Peyer's patch (tissue), 4 donors: ENCODE data around the gene RASAL2. TPM values are rescaled to one million over a fixed set of nuclear protein-coding genes. Genes with fewer than 3 reads are reported as not detected.

ENCODE experiments used
- DNase-seq, 3 donors: peaks; one replicate each; pipeline ENCODE4 v3.0.0-alpha.2; 2017 to 2019
- H3K27ac ChIP-seq, 4 donors: fragments of 200-600 bp; sonication (generic); one replicate each; pipeline ENCODE4 v1.5.1; 2016 to 2019
- H3K27me3 ChIP-seq, 2 donors: fragments of 200-600 bp; sonication (generic); one replicate each; pipeline ENCODE4 v1.5.1; 2019
- H3K36me3 ChIP-seq, 3 donors: fragments of 200-600 bp; sonication (generic); one replicate each; pipeline ENCODE4 v1.5.1; 2016 to 2019
- H3K4me1 ChIP-seq, 4 donors: fragments of 200-600 bp; sonication (generic); one replicate each; pipeline ENCODE4 v1.5.1; 2016 to 2019
- H3K4me3 ChIP-seq, 4 donors: fragments of 200-600 bp; sonication (generic); 1 replicate in 3 of 4; 2 replicates in 1 of 4; pipeline ENCODE4 v1.5.1; 2016 to 2019; ENCODE audit warnings: mild to moderate bottlenecking in 1 of 4
- H3K9me3 ChIP-seq, 4 donors: fragments of 200-600 bp; sonication (generic); one replicate each; pipeline ENCODE4 v1.5.1; 2016 to 2019; ENCODE audit warnings: mild to moderate bottlenecking in 1 of 4
- CTCF ChIP-seq, 6 experiments: fragments of 450-650 bp in 4 of 6; fragments of 200-600 bp in 2 of 6; sonication (generic) in 1 of 6; IDR thresholded peaks; one replicate each; pipeline ENCODE4 v1.5.1; 2017 to 2019; ENCODE audit warnings: antibody characterized with exemption in 6 of 6, mild to moderate bottlenecking in 3 of 6, moderate library complexity in 1 of 6
- POLR2A ChIP-seq, 2 donors: fragments of 450-650 bp; IDR thresholded peaks; one replicate each; pipeline ENCODE4 v1.5.1; 2017; ENCODE audit warnings: antibody characterized with exemption in 2 of 2, mild to moderate bottlenecking in 2 of 2, moderate library complexity in 2 of 2
- total RNA-seq, 4 donors: library from RNA; depleted of rRNA; stranded (reverse); fragments of >200 nt; gene quantifications; one replicate each; pipeline ENCODE4 v1.1.0, GENCODE V29; 2016

The RASAL2 gene
- total RNA-seq, 4 donors from 2014 or later: 10.2 to 35.5 (median 20.0) TPM

GRCh38 chr1:178521241-178521640 is 427.3 kb downstream of the RASAL2 start:
- Histone ChIP-seq H3K27me3 (no peaks in the 10 kb centered on the region), H3K27ac (no peak overlapping the region), H3K4me3 (no peak overlapping the region), H3K36me3 (no peaks in the 10 kb centered on the region), H3K4me1 (no peaks in the 10 kb centered on the region), H3K9me3 (no peaks in the 10 kb centered on the region)
- TF ChIP-seq POLR2A (IDR thresholded peaks at IDR 0.05): no peak
- TF ChIP-seq CTCF (IDR thresholded peaks at IDR 0.05): no peak
- DNase-seq: peak in 2 of 3 donors; percentile 15 to 21

GRCh38 chr1:178527117-178527516 is 433.2 kb downstream of the RASAL2 start:
- no peak overlapping the region for H3K4me3 ChIP-seq
- H3K9me3 ChIP-seq: no peaks in the 10 kb centered on the region
- H3K4me1 ChIP-seq: peaks cover 0 to 13% (median 0%) of the 10 kb centered on the region in 4 donors
- H3K27ac ChIP-seq: no peak overlapping the region
- H3K27me3 ChIP-seq: no peaks in the 10 kb centered on the region
- no peak for DNase-seq
- TF ChIP-seq CTCF (IDR thresholded peaks at IDR 0.05) (no peak), POLR2A (IDR thresholded peaks at IDR 0.05) (no peak)
- H3K36me3 ChIP-seq: no peaks in the 10 kb centered on the region

- TF ChIP-seq POLR2A (IDR thresholded peaks at IDR 0.05) (no peak), CTCF (IDR thresholded peaks at IDR 0.05) (no peak)
- Histone ChIP-seq H3K4me1 (peaks cover 0 to 13% (median 0%) of the 10 kb centered on the region in 4 donors), H3K4me3 (no peak overlapping the region), H3K36me3 (no peaks in the 10 kb centered on the region), H3K27ac (no peak overlapping the region), H3K27me3 (no peaks in the 10 kb centered on the region), H3K9me3 (no peaks in the 10 kb centered on the region)
- peak in 1 of 3 donors; percentile 36 for DNase-seq
Measured at GRCh38 chr1:178528228-178528952, 434.5 kb downstream of the RASAL2 start.

GRCh38 chr1:178528953-178529335 is 435.0 kb downstream of the RASAL2 start:
- H3K36me3 ChIP-seq: no peaks in the 10 kb centered on the region
- H3K4me1 ChIP-seq: peaks cover 0 to 13% (median 0%) of the 10 kb centered on the region in 4 donors
- H3K27ac ChIP-seq: peak overlapping the region in 1 of 4 donors; percentile 73
- no peak overlapping the region for H3K4me3 ChIP-seq
- DNase-seq: peak in 1 of 3 donors; percentile 21
- H3K27me3 ChIP-seq: no peaks in the 10 kb centered on the region
- TF ChIP-seq CTCF (IDR thresholded peaks at IDR 0.05) (no peak), POLR2A (IDR thresholded peaks at IDR 0.05) (no peak)
- H3K9me3 ChIP-seq: no peaks in the 10 kb centered on the region

- Histone ChIP-seq H3K36me3 (no peaks in the 10 kb centered on the region), H3K27ac (peak overlapping the region in 2 of 4 donors; percentile 60 to 73), H3K4me1 (peaks cover 0 to 13% (median 0%) of the 10 kb centered on the region in 4 donors), H3K9me3 (no peaks in the 10 kb centered on the region), H3K27me3 (no peaks in the 10 kb centered on the region), H3K4me3 (no peak overlapping the region)
- TF ChIP-seq CTCF (IDR thresholded peaks at IDR 0.05) (peak in 3 of 6 experiments; percentile 14 to 33 (median 20)), POLR2A (IDR thresholded peaks at IDR 0.05) (no peak)
- DNase-seq: peak in 2 of 3 donors; percentile 80 to 81
Measured at GRCh38 chr1:178529364-178530036, 435.6 kb downstream of the RASAL2 start.
